Measurements from ENCODE around the gene MAP4K3.

The MAP4K3 gene

GRCh38 chr2:39436592-39437521, at the start of gene MAP4K3:
MAP4K3 (minus strand) TSS chr2:39437285; CDS start chr2:39436987, 298 bp downstream.
- peak; percentile 82 for DNase-seq

- DNase-seq: no peak
These were observed 49.0 kb upstream of the MAP4K3 start for GRCh38 chr2:39486071-39486470.

GRCh38 chr2:39484620-39485495, 47.8 kb upstream of the MAP4K3 start:
- no peak for DNase-seq

- DNase-seq: no peak
These were observed 47.1 kb upstream of the MAP4K3 start for GRCh38 chr2:39484206-39484605.

GRCh38 chr2:39483534-39483933, 46.4 kb upstream of the MAP4K3 start:
- no peak for DNase-seq

- DNase-seq: no peak
These were observed 44.5 kb upstream of the MAP4K3 start for GRCh38 chr2:39481611-39482010.

- no peak for DNase-seq
These were observed 42.6 kb upstream of the MAP4K3 start for GRCh38 chr2:39479696-39480095.

- DNase-seq: no peak
These were observed 42.1 kb upstream of the MAP4K3 start for GRCh38 chr2:39479053-39479670.

GRCh38 chr2:39476524-39476923, 39.4 kb upstream of the MAP4K3 start:
- DNase-seq: no peak

GRCh38 chr2:39475006-39475405, 37.9 kb upstream of the MAP4K3 start:
- DNase-seq: no peak

GRCh38 chr2:39470580-39470979, 33.5 kb upstream of the MAP4K3 start:
- no peak for DNase-seq

- no peak for DNase-seq
These were observed 32.7 kb upstream of the MAP4K3 start for GRCh38 chr2:39469807-39470206.

- DNase-seq: no peak
These were observed 31.7 kb upstream of the MAP4K3 start for GRCh38 chr2:39468579-39469451.

GRCh38 chr2:39466311-39466710, 29.2 kb upstream of the MAP4K3 start:
- DNase-seq: no peak

- no peak for DNase-seq
These were observed 27.8 kb upstream of the MAP4K3 start for GRCh38 chr2:39464864-39465263.

- no peak for DNase-seq
These were observed 18.7 kb upstream of the MAP4K3 start for GRCh38 chr2:39455826-39456225.

GRCh38 chr2:39452396-39452795, 15.3 kb upstream of the MAP4K3 start:
- no peak for DNase-seq

GRCh38 chr2:39451954-39452353, 14.9 kb upstream of the MAP4K3 start:
- no peak for DNase-seq

- DNase-seq: no peak
These were observed 11.1 kb upstream of the MAP4K3 start for GRCh38 chr2:39448169-39448502.

- DNase-seq: no peak
These were observed 10.4 kb upstream of the MAP4K3 start for GRCh38 chr2:39447266-39448168.

- no peak for DNase-seq
These were observed 8.8 kb upstream of the MAP4K3 start for GRCh38 chr2:39445934-39446333.
